Activated CD8-positive, alpha-beta memory T cell treated with anti-CD3 and anti-CD28 coated beads for 36 hours (primary cell): ENCODE measurements around the gene MECP2. TPM values are rescaled to one million over a fixed set of nuclear protein-coding genes. Genes with fewer than 3 reads are reported as not detected.

Experiments
- CTCF ChIA-PET: fragments of 350-600 bp; sonication (Branson Sonifier 250); formaldehyde crosslinking; loops from one replicate; lab custom pipeline; 2021; ENCODE audit warnings: antibody characterized with exemption; lab: Charles Lee
- POLR2A ChIA-PET: fragments of 350-600 bp; sonication (Branson Sonifier 250); formaldehyde crosslinking; loops from one replicate; lab custom pipeline; 2021; ENCODE audit warnings: antibody characterized with exemption; lab: Charles Lee
- total RNA-seq, 2 experiments: library from RNA; stranded (reverse); gene quantifications; one replicate each; pipeline ENCODE4 v1.2.3, GENCODE V29; 2021

The MECP2 gene
- total RNA-seq, 2 experiments from 2014 or later, result 49.8 to 51.2 TPM

DNA sequence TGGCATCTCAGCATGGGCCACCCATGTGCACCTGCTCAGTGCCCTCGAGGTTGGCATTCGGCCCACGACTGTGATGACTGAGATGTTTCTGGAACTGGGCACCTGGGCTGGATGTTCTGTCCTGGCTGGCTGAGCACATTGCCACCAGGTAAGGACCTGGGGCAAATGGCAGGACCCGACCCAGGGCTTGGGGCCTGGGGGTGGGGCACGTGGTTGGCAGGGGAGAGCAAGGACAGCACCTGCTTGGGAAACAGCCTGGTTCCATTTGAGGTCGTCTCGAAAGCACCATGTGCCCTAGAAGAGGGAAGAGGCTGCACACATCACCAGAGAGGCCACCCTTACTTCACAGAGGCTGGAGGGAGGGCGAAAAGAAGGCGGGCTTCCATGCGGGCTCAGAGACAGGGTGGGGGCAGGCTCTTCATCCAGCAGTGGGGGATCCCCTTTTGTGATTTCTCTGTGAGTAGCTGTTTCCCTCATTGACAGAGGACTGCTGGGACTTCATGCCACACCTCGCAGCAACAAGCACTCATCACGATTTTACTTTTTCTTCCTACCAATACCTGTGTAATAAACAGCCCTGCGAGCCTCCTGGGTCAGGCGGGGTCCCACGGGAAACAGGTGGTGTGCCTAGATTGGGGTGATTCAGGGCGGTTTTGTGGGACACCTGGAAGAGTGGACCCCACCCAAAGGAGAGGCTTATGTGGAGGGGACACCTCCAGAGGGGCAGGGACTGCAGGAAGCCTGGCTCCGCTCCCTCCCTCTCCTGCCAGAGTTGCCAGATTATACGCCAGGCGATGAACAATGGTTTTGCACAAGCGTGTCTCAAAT is 113.0 kb downstream of the MECP2 start:
- ChIA-PET POLR2A (interaction anchor here (0.7 kb wide), 1 partner anchor 13 kb away, joined by 4 read pairs; the partner anchor contains the start of gene HCFC1), CTCF (interaction anchor here (1.7 kb wide), 1 partner anchor 12 kb away, joined by 4 read pairs; the partner anchor contains the start of gene TMEM187)

DNA sequence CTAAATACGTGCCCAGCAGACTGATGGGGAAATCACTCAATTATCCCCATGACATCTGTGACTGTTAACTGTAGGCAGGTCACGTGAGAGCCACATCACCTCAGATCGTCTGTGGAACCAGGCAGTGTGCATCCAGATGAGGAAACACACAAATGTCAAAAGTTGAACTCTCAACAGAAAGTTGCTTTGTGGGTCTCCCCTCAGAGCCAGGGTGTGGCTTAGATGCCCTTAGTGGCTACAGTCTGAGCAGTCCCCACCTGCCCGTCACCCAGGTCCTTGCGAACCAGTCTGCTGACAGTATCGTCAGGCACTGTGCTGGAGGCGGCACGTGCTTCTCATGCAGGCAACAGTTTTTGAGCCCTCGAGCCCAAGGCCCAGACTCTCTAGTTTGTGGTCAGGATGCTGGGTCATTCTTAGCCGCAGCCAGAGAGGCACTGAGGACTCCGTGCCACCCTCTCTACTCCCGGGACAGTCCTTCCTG is 114.2 kb downstream of the MECP2 start:
- POLR2A ChIA-PET, result no interaction called here
- CTCF ChIA-PET, result no interaction called here

- POLR2A ChIA-PET, result interaction anchor here (1.0 to 2.2 kb wide), 3 partner anchors 10 to 38 kb away, joined by 4 to 14 read pairs (median 5); partner anchors contain the start of genes HCFC1 and TMEM187
- CTCF ChIA-PET, result interaction anchor here (0.7 to 1.3 kb wide), 3 partner anchors 11 to 56 kb away, joined by 3 to 4 read pairs (median 3); partner anchors contain the start of gene ARHGAP4
Observed at GRCh38 chrX:153981771-153982533, 115.6 kb downstream of the MECP2 start.

DNA sequence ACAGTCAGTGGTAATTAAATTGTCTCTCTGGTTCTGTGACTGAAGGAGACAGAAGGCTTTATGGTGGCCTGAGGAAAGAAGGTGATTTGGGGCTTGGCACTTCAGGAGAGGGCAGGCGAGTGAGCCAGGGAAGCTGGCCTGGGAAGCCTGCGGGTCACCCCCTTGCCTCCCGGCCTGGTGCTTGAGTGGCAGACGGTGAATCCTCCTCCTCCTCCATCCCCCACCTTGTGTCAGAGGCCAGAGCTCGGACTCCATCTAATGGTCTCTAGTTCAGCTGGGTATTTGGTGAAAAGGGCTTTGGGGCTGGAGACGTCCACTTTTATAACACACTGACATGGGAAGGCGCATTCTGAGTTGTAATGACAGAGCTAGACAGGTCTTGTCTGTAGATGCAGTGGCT is 116.3 kb downstream of the MECP2 start:
- POLR2A ChIA-PET, result interaction anchor here (0.6 to 2.2 kb wide), 4 partner anchors 9 to 154 kb away, joined by 3 to 14 read pairs (median 4); partner anchors contain the start of genes HCFC1 and TMEM187

DNA sequence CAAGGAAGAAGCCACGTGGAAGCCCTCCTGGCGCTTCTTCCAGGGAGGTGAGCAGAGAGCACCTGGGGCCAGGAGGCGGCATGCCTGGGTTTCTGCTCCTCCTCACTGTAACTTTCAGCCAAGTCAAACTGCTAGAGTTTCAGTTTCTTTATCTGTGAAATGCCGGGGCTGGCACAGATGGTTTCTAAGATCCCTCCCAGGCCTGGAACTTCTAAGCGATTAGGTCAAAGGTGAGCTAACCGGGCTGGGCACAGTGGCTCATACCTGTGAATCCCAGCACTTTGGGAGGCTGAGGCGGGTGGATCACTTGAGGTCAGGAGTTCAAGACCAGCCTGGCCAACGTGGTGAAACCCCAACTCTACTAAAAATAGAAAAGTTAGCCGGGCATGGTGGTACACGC is 117.1 kb downstream of the MECP2 start:
- CTCF ChIA-PET, result interaction anchor here (1.2 to 1.3 kb wide), 2 partner anchors 10 to 33 kb away, joined by 3 read pairs; no protein-coding TSS in a partner anchor
- POLR2A ChIA-PET, result interaction anchor here (0.7 to 2.2 kb wide), 2 partner anchors 9 to 42 kb away, joined by 4 to 14 read pairs; partner anchors contain the start of genes HCFC1 and TMEM187

More for the DNA sequence above, 116.3 kb downstream of the MECP2 start:
- CTCF ChIA-PET, result interaction anchor here (0.7 to 1.3 kb wide), 4 partner anchors 11 to 56 kb away, joined by 3 to 4 read pairs (median 3); partner anchors contain the start of gene ARHGAP4

- POLR2A ChIA-PET, result no interaction called here
- CTCF ChIA-PET, result no interaction called here
Observed at GRCh38 chrX:153974726-153975286, 122.7 kb downstream of the MECP2 start.

- POLR2A ChIA-PET, result no interaction called here
- CTCF ChIA-PET, result interaction anchor here (1.1 kb wide), 1 partner anchor 40 kb away, joined by 3 read pairs; no protein-coding TSS in a partner anchor
Observed at GRCh38 chrX:153974003-153974725, 123.4 kb downstream of the MECP2 start.

DNA sequence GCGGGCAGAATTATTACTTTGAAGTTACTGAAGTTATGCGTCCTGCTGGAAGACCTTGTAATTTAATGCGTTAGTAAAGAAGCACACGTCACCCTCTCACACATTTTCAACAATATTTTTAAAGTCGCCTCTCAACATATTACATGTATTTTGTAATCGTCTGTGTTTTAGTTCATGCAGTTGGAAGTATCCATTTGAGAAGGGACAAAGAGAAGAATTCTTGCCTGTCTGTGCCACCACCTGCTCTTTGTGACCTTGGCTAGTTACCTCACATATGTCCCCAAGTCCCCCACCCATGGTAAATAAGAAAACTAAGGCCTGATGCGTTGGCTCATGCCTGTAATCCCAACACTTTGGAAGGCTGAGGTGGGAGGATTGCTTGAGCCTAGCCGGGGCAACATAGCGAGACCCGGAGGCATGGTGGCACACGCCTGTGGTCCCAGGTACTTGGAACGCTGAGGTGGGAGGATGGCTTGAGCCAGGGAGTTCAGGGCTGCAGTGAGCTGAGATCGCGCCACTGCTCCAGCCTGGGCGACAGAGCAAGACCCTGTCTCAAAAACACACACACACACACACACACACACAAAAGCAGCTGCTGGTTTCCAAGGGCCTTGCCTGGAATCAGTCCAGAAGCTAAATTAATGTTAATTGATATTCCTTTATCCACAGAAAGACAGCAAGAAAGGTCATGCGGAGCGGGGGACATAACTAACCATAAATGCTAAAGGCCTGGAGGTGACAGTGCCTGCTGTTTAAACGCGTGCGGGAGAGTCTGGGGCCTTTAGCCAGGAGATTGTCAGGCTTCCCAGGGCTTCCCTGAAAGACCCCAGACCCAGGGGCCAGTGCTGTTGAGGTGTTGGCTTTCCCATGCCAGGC is 124.2 kb downstream of the MECP2 start:
- POLR2A ChIA-PET, result interaction anchor here (0.5 to 2.7 kb wide), 2 partner anchors 8 to 32 kb away, joined by 6 to 14 read pairs; no protein-coding TSS in a partner anchor
- CTCF ChIA-PET, result interaction anchor here (1.1 kb wide), 1 partner anchor 41 kb away, joined by 3 read pairs; no protein-coding TSS in a partner anchor

DNA sequence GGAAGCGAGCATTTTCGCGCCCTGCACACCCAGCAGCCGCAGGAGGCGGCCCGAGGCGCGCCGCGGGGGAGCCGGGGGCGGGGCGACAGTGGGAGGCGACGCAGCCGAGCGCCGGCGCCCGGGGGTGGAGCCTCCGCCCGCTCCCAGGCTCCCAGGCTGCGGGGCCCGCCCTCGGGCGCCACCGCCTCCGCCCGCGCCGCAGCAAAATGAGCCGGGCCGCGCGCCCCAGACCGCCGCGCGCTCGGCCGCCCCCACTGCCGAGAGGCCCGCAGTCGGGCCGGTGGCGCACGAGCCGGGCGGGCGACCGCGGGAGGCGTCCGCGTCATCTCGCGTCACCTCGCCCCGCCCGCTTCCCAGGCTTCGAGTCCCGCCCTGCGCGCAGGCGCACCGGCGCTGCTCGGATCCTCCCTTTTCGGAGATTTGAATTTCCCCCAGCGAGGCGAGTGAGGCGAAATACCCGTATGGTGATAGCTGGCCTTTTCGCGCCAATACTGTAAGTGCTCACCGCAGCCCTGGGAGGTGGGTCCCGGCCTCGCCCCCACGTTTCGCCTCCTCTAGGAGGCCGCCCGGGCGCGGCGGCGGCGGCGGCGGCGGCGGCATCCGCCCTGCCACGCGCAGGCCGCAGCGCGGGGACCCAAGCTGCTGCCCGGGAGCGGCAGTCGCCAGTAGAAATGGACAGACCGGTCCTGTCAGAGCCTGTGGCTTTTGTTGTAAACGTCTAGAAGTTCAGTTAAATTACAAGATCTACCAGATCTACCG is 125.0 kb downstream of the MECP2 start, which contains the start of gene TMEM187:
Gene TMEM187, plus strand, starts transcription at position 387 of the 759 bp plus-strand sequence. CDS start 9,309 bp downstream, outside the sequence.
- ChIA-PET POLR2A (interaction anchor here (0.5 to 2.7 kb wide), 5 partner anchors 9 to 539 kb away, joined by 3 to 14 read pairs (median 4); partner anchors contain the start of gene RPL10), CTCF (interaction anchor here (1.0 to 1.4 kb wide), 3 partner anchors 12 to 46 kb away, joined by 3 to 4 read pairs (median 3); partner anchors contain the start of gene ARHGAP4)

Other genes with a start within 250 kb of the MECP2 start
- under 1 TPM; 0.19 to 0.31 TPM for gene L1CAM, start 211.5 kb downstream of the MECP2 start, total RNA-seq
- gene AVPR2, start 193.0 kb downstream of the MECP2 start, total RNA-seq, result not detected
- 100 to 1,000 TPM; 112 to 113 TPM for gene ARHGAP4, start 171.5 kb downstream of the MECP2 start, total RNA-seq
- gene NAA10, start 162.7 kb downstream of the MECP2 start, total RNA-seq, result 100 to 1,000 TPM; 166 to 167 TPM
- 1 to 10 TPM; 5.3 to 6.3 TPM for gene RENBP, start 153.1 kb downstream of the MECP2 start, total RNA-seq
- gene HCFC1, start 125.9 kb downstream of the MECP2 start, total RNA-seq, result 100 to 1,000 TPM; 136 to 142 TPM
- gene TMEM187, start 125.0 kb downstream of the MECP2 start, total RNA-seq, result 1 to 10 TPM; 3.5 to 4.0 TPM
- 100 to 1,000 TPM; 201 to 202 TPM for gene IRAK1, start 77.8 kb downstream of the MECP2 start, total RNA-seq
- not detected for gene OPN1LW, start 46.5 kb upstream of the MECP2 start, total RNA-seq
- not detected for gene OPN1MW, start 84.9 kb upstream of the MECP2 start, total RNA-seq
- gene OPN1MW2, start 122.0 kb upstream of the MECP2 start, total RNA-seq, result not detected
- gene OPN1MW3, start 159.9 kb upstream of the MECP2 start, total RNA-seq, result not detected
- gene TEX28, start 197.4 kb upstream of the MECP2 start, total RNA-seq, result not detected
- gene TKTL1, start 198.1 kb upstream of the MECP2 start, total RNA-seq, result under 1 TPM in 1 of 2 experiments, not detected in 1; 0.19 TPM